ENCODE measurements around the gene TMEM204.

DNA sequence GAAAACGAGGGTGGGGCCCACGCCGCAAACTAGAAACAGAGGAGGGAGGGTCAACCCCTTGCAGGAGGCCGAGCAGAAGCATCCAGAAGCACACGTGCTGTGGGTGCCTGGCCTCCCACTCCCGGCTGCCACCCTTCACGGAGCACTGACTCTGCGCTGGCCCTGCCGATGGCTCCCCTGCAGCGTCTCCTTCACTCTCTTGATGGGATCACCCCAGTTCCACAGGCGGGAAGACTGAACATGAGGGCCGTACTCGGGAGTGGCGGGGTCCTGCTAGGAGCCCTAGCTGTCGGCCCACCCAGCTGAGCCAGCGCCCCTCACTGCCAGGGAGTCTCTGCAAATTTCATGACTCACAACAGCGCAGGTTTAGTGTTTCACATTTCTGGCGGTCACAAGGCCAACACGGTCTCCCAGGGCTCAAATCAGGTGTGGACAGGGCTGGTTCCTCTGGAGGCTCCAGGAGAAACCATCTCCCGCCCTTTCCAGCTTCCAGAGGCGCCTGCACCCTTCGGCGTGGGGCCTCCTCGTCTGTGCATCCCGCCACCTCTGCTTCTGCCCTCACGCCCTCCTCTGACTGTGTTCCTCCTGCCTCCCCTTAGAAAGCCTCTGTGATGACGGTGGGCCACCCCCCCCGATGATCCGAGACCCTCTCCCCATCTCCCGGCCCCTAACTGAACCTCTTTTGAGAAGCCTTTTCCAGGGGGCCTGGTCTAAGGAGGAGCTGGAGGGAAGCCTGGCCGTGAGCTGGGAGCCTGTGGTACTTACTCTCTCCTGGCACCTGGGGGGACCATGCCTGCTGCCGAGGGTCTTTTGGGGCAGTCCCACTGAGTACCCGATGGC is 46.7 kb upstream of the TMEM204 start:
- TF ChIP-seq, protein P1, sequence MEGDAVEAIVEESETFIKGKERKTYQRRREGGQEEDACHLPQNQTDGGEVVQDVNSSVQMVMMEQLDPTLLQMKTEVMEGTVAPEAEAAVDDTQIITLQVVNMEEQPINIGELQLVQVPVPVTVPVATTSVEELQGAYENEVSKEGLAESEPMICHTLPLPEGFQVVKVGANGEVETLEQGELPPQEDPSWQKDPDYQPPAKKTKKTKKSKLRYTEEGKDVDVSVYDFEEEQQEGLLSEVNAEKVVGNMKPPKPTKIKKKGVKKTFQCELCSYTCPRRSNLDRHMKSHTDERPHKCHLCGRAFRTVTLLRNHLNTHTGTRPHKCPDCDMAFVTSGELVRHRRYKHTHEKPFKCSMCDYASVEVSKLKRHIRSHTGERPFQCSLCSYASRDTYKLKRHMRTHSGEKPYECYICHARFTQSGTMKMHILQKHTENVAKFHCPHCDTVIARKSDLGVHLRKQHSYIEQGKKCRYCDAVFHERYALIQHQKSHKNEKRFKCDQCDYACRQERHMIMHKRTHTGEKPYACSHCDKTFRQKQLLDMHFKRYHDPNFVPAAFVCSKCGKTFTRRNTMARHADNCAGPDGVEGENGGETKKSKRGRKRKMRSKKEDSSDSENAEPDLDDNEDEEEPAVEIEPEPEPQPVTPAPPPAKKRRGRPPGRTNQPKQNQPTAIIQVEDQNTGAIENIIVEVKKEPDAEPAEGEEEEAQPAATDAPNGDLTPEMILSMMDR (tag by site-specific recombination; IDR thresholded peaks at IDR 0.05): no peak
- no peak for TF ChIP-seq ZSCAN30 (tag by site-specific recombination; IDR thresholded peaks at IDR 0.05)
